RWPE1 (cell line): Measurements from ENCODE around the gene CUX1.
"Not testable (repeated sequence)": the region's sequence is repeated elsewhere in the genome, so short reads cannot be mapped to it uniquely, and the experiment has no call there.

ENCODE experiments used
- CTCF ChIA-PET: fragments of 350-600 bp; sonication (Branson Sonifier 250); formaldehyde crosslinking; extraction: SDS; loops from one replicate; lab custom pipeline; 2021; lab: Yijun Ruan, JAX
- POLR2A ChIA-PET: fragments of 400-600 bp; formaldehyde crosslinking; extraction: SDS; loops from one replicate; lab custom pipeline; 2020; ENCODE audit warnings: antibody characterized with exemption; ENCODE audit not compliant: low non-redundant PET; lab: Yijun Ruan, JAX
- DNase-seq: peaks from one replicate; pipeline ENCODE4 v3.0.0; 2012; ENCODE audit warnings: low spot score
- H3K27ac ChIP-seq: fragments of 450-650 bp; 2 replicates; pipeline ENCODE4 v1.5.1; 2017
- CTCF ChIP-seq: fragments of 450-650 bp; conservative IDR thresholded peaks from 2 replicates; pipeline ENCODE4 v1.5.1; 2017; ENCODE audit warnings: low read depth, mild to moderate bottlenecking

Gene CUX1

GRCh38 chr7:101985903-101986734 is 168.7 kb downstream of the CUX1 start:
- peak; percentile 16 for DNase-seq
- peak overlapping the region; percentile 19; the same call in 1 of the 2 replicates for H3K27ac ChIP-seq
- CTCF ChIA-PET: interaction anchor here (0.5 to 0.6 kb wide), 2 partner anchors 522 to 672 kb away, joined by 3 to 5 read pairs; no protein-coding TSS in a partner anchor
- no peak for TF ChIP-seq CTCF
- POLR2A ChIA-PET: no interaction called here

GRCh38 chr7:101987494-101987893 is 170.1 kb downstream of the CUX1 start:
- ChIA-PET CTCF (no interaction called here), POLR2A (no interaction called here)
- DNase-seq: no peak
- peak overlapping the region; percentile 17; the same call in 1 of the 2 replicates for H3K27ac ChIP-seq
- no peak for TF ChIP-seq CTCF

GRCh38 chr7:101988060-101988459 is 170.6 kb downstream of the CUX1 start:
- POLR2A ChIA-PET, DNase-seq: not testable (repeated sequence)
- CTCF ChIA-PET: interaction anchor here (0.8 to 1.0 kb wide), 2 partner anchors 13 to 322 kb away, joined by 3 to 9 read pairs; no protein-coding TSS in a partner anchor
- H3K27ac ChIP-seq: peak overlapping the region; percentile 17; the same call in 1 of the 2 replicates

GRCh38 chr7:101988513-101988912 is 171.1 kb downstream of the CUX1 start:
- H3K27ac ChIP-seq: peak overlapping the region; percentile 17; the same call in 1 of the 2 replicates
- TF ChIP-seq CTCF: no peak
- POLR2A ChIA-PET: no interaction called here
- CTCF ChIA-PET: interaction anchor here (0.8 to 1.0 kb wide), 2 partner anchors 13 to 322 kb away, joined by 3 to 9 read pairs; no protein-coding TSS in a partner anchor
- no peak for DNase-seq

GRCh38 chr7:101989101-101989500 is 171.7 kb downstream of the CUX1 start:
- ChIA-PET POLR2A (no interaction called here), CTCF (interaction anchor here (1.0 kb wide), 1 partner anchor 14 kb away, joined by 9 read pairs; no protein-coding TSS in a partner anchor)
- TF ChIP-seq CTCF: no peak
- H3K27ac ChIP-seq: no peak overlapping the region
- DNase-seq: no peak

GRCh38 chr7:101990811-101991418 is 173.5 kb downstream of the CUX1 start:
- no peak for DNase-seq

More at GRCh38 chr7:101990811-101991418, 173.5 kb downstream of the CUX1 start:
- H3K27ac ChIP-seq: no peak overlapping the region
- TF ChIP-seq CTCF: no peak
- ChIA-PET CTCF (no interaction called here), POLR2A (no interaction called here)
